ENCODE data around the gene UNC5B. TPM values are rescaled to one million over a fixed set of nuclear protein-coding genes. Genes with fewer than 3 reads are reported as not detected.

UNC5B gene
- total RNA-seq, 3 donors from 2014 or later = 0.26 to 0.43 (median 0.35) TPM

- no peaks in the 10 kb centered on the region for H3K9me3 Mint-ChIP-seq
- H3K4me1 Mint-ChIP-seq (ENCODE audit: low read depth) = no peaks in the 10 kb centered on the region
- H3K36me3 Mint-ChIP-seq (ENCODE audit: insufficient read depth) = peaks cover 6% of the 10 kb centered on the region
- no peak for ATAC-seq
- no peak overlapping the region for H3K4me3 Mint-ChIP-seq
- no peaks in the 10 kb centered on the region for H3K27me3 Mint-ChIP-seq (ENCODE audit: low read depth)
- DNase-seq = no peak
These were observed 132.0 kb downstream of the UNC5B start for GRCh38 chr10:71344154-71344925.

DNA sequence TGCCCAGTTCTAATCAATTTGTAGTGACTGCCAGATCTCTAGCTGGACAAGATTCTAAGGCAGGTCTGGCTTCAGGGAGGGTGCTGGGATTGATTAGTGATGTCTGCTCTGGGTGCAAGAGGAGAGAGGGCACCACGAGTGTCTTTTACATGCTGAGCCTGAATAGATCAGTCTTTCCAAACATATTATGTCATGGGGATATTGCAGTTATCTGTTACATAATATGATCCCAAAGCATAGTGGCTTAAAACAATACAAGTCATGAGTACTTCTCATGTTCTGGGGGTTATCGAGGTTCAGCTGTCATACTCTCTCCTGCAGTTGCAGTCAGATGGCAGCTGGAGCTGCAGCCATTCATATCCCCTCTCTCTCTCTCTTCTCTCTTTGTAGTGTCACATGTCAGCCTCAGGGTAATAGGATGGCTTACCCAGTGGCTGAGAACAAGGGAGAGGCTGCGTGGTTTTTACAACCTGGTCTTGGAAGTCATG, 132.7 kb downstream of the UNC5B start:
- ATAC-seq (no peak), DNase-seq (no peak)
- peaks cover 3% of the 10 kb centered on the region for H3K36me3 Mint-ChIP-seq (ENCODE audit: insufficient read depth)
- H3K4me3 Mint-ChIP-seq = no peak overlapping the region
- no peaks in the 10 kb centered on the region for H3K27me3 Mint-ChIP-seq (ENCODE audit: low read depth)
- H3K9me3 Mint-ChIP-seq = no peaks in the 10 kb centered on the region
- no peaks in the 10 kb centered on the region for H3K4me1 Mint-ChIP-seq (ENCODE audit: low read depth)

- H3K4me1 Mint-ChIP-seq (ENCODE audit: low read depth) = peaks cover 4% of the 10 kb centered on the region
- H3K9me3 Mint-ChIP-seq = no peaks in the 10 kb centered on the region
- no peak overlapping the region for H3K4me3 Mint-ChIP-seq
- DNase-seq = no peak
- no peaks in the 10 kb centered on the region for H3K27me3 Mint-ChIP-seq (ENCODE audit: low read depth)
- peaks cover 3% of the 10 kb centered on the region for H3K36me3 Mint-ChIP-seq (ENCODE audit: insufficient read depth)
- ATAC-seq = no peak
These were observed 133.3 kb downstream of the UNC5B start for GRCh38 chr10:71345694-71346093.

DNA sequence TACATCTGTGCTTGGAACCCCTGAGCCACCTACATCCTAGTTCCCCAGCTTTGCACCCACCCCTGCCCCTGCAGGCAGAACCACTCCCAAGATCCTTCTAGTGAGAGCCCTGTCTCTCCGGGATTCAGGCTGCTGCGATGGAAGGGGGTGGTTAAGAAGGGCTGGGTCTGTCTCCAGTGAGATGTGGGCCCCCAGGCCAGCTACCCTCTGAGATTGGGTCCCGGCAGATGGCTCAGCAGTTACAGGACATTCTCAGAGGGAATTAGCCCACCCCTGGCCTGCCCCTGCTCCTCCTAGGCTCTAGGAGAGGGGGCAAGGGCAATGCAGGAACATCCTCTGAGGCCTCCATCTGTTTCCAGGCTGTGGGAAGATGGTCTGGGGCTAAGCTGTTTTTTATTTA, 134.4 kb downstream of the UNC5B start:
- DNase-seq (no peak), ATAC-seq (no peak)
- H3K27me3 Mint-ChIP-seq (ENCODE audit: low read depth) = no peaks in the 10 kb centered on the region
- no peak overlapping the region for H3K4me3 Mint-ChIP-seq
- H3K4me1 Mint-ChIP-seq (ENCODE audit: low read depth) = peaks cover 5% of the 10 kb centered on the region
- H3K9me3 Mint-ChIP-seq = no peaks in the 10 kb centered on the region
- H3K36me3 Mint-ChIP-seq (ENCODE audit: insufficient read depth) = peaks cover 3% of the 10 kb centered on the region

DNA sequence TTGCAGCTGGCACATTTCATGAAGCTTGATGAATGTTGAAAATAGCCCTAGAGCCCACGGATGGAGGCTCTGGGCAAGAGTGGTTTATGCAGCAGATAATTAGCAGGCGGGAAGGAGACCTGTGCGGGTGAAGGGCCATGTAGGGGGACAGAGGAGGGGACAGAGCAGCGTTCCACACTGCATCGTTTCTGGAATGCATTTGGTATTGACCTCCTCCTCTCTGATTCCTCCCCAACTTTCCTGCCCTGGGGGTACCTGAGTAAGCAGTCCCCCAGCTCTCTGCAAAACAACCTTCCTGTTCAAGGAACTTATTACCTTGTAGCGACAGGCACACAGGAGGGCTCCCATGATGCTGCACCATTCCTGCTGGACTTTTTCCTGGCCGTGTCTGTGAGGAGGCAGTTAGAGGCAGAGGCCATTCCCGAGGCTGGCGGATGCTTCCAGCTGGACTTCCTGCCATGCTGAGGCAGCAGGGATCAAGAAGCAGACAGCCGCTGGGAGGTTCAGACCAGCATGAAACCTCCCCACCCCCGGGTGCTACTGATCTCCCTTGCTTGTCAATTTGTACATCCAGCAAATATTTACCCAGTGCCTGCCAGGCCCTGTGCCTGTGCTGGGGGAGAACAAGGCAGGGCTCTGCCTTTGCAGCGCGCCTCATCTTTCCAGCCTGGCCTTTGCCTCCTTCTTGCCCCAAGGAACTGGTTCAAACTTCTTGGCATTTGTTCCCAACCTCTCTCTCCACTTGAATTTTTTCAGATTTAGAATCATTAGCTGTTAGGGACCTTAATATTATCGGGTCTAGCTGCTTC, 135.4 kb downstream of the UNC5B start:
- ATAC-seq = no peak
- peaks cover 3% of the 10 kb centered on the region for H3K36me3 Mint-ChIP-seq (ENCODE audit: insufficient read depth)
- H3K9me3 Mint-ChIP-seq = no peaks in the 10 kb centered on the region
- no peaks in the 10 kb centered on the region for H3K27me3 Mint-ChIP-seq (ENCODE audit: low read depth)
- no peak for DNase-seq
- no peak overlapping the region for H3K4me3 Mint-ChIP-seq
- H3K4me1 Mint-ChIP-seq (ENCODE audit: low read depth) = peaks cover 5% of the 10 kb centered on the region

DNA sequence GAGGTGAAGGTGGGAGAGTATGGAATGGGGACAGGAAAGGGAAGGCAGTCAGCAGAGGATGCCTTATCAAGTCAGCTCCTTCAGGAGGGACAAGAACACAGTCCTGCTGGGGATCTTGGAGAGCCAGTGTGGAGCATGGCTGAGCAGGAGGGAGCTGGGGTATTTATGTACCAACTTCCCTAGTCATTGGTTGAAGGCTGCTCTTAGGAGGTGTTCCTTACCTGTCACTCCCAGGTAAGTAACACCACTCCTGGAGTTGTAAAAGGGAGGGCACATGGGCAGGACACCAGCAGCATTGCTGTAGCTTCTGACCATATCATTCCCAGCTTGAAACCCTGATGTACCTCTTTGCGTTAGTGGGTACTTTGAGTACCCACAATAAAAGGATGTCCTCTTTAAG, 136.5 kb downstream of the UNC5B start:
- no peaks in the 10 kb centered on the region for H3K27me3 Mint-ChIP-seq (ENCODE audit: low read depth)

GRCh38 chr10:71349406-71349805, 137.0 kb downstream of the UNC5B start:
- DNase-seq (no peak), ATAC-seq (no peak)
- peaks cover 5% of the 10 kb centered on the region for H3K4me1 Mint-ChIP-seq (ENCODE audit: low read depth)
- H3K4me3 Mint-ChIP-seq = no peak overlapping the region
- no peaks in the 10 kb centered on the region for H3K27me3 Mint-ChIP-seq (ENCODE audit: low read depth)
- H3K9me3 Mint-ChIP-seq = no peaks in the 10 kb centered on the region
- peaks cover 8% of the 10 kb centered on the region for H3K36me3 Mint-ChIP-seq (ENCODE audit: insufficient read depth)

More for the DNA sequence above, 136.5 kb downstream of the UNC5B start:
- ATAC-seq = no peak
- Mint-ChIP-seq H3K9me3 (no peaks in the 10 kb centered on the region), H3K4me3 (no peak overlapping the region), H3K36me3 (ENCODE audit: insufficient read depth) (peaks cover 7% of the 10 kb centered on the region), H3K4me1 (ENCODE audit: low read depth) (peaks cover 5% of the 10 kb centered on the region)
- no peak for DNase-seq

DNA sequence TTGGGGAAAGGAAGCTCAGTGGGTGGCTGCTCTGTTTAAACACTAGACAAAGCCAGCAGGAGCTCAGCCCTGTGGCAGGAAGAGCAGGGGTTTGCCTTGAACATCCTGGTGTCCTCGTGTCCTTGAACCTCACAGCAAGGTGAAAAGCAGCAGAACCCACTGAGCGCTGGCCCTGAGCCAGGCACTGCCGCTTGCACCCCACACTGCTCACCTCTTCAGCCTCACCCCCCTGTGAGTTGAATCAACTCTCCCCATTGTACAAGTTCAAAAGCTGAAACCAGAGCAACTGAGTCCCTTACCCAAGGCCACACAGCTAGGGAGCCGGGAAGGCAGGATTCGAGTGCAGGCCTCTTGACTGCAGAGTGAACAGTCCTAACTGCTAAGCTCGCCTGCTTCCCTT, 138.7 kb downstream of the UNC5B start:
- no peaks in the 10 kb centered on the region for H3K9me3 Mint-ChIP-seq
- peaks cover 5% of the 10 kb centered on the region for H3K4me1 Mint-ChIP-seq (ENCODE audit: low read depth)
- H3K27me3 Mint-ChIP-seq (ENCODE audit: low read depth) = no peaks in the 10 kb centered on the region
- DNase-seq (no peak), ATAC-seq (no peak)
- peaks cover 13% of the 10 kb centered on the region for H3K36me3 Mint-ChIP-seq (ENCODE audit: insufficient read depth)
- no peak overlapping the region for H3K4me3 Mint-ChIP-seq

GRCh38 chr10:71351628-71352319, 139.4 kb downstream of the UNC5B start:
- H3K4me3 Mint-ChIP-seq = no peak overlapping the region
- no peak for DNase-seq
- H3K36me3 Mint-ChIP-seq (ENCODE audit: insufficient read depth) = peaks cover 16% of the 10 kb centered on the region
- no peaks in the 10 kb centered on the region for H3K9me3 Mint-ChIP-seq
- H3K4me1 Mint-ChIP-seq (ENCODE audit: low read depth) = peaks cover 5% of the 10 kb centered on the region
- H3K27me3 Mint-ChIP-seq (ENCODE audit: low read depth) = no peaks in the 10 kb centered on the region
- no peak for ATAC-seq

Other genes starting within 250 kb of the UNC5B start
- gene SLC29A3, start 106.7 kb downstream of the UNC5B start, total RNA-seq = 1 to 10 TPM; 5.0 to 5.5 (median 5.4) TPM
- gene CDH23, start 184.3 kb downstream of the UNC5B start, total RNA-seq = 1 to 10 TPM in 2 of 3 donors, under 1 TPM in 1; 0.71 to 1.2 (median 1.1) TPM